Uterus (tissue), 2 donors: ENCODE measurements around the gene TSPAN33.
"Not testable (repeated sequence)": the region's sequence is repeated elsewhere in the genome, so short reads cannot be mapped to it uniquely, and the experiment has no call there.

Source experiments
- CTCF ChIP-seq, 4 experiments: fragments of 200-600 bp in 2 of 4; fragments of 450-650 bp in 2 of 4; sonication (generic) in 2 of 4; IDR thresholded peaks; one replicate each; pipeline ENCODE4 v1.5.1; 2016 to 2019; ENCODE audit warnings: antibody characterized with exemption in 4 of 4, mild to moderate bottlenecking in 2 of 4, moderate library complexity in 1 of 4
- POLR2A ChIP-seq, 2 donors: fragments of 450-650 bp; IDR thresholded peaks; one replicate each; pipeline ENCODE4 v1.6.1; 2016; ENCODE audit warnings: antibody characterized with exemption in 2 of 2, mild to moderate bottlenecking in 1 of 2, moderate library complexity in 1 of 2

GRCh38 chr7:129219166-129219565 lies 74.7 kb downstream of the TSPAN33 start:
- TF ChIP-seq CTCF, POLR2A (IDR thresholded peaks at IDR 0.05): not testable (repeated sequence)
